IgD-negative memory B cell (primary cell): Measurements from ENCODE around the gene ACER3. TPM values are rescaled to one million over a fixed set of nuclear protein-coding genes. Genes with fewer than 3 reads are reported as not detected.
A peak's percentile ranks its signal among the peaks of the same experiment; 100 is the strongest.
"Not testable (repeated sequence)": the region's sequence is repeated elsewhere in the genome, so short reads cannot be mapped to it uniquely, and the experiment has no call there.

Source experiments
- H3K27ac Mint-ChIP-seq, 3 donors: one replicate each; pipeline ENCODE4 v1.8.0; 2020 to 2022; ENCODE audit warnings: mild to moderate bottlenecking in 3 of 3, mixed read lengths in 3 of 3, moderate library complexity in 1 of 3
- H3K27me3 Mint-ChIP-seq: one replicate; pipeline ENCODE4 v1.8.0; 2021; ENCODE audit warnings: mixed read lengths
- H3K36me3 Mint-ChIP-seq: one replicate; pipeline ENCODE4 v1.8.0; 2020; ENCODE audit warnings: mild to moderate bottlenecking, mixed read lengths
- H3K4me1 Mint-ChIP-seq, 3 donors: one replicate each; pipeline ENCODE4 v1.8.0; 2020 to 2022; ENCODE audit warnings: mixed read lengths in 3 of 3, mild to moderate bottlenecking in 1 of 3
- H3K4me3 Mint-ChIP-seq, 4 donors: one replicate each; pipeline ENCODE4 v1.8.0; 2020 to 2022; ENCODE audit warnings: mild to moderate bottlenecking in 4 of 4, mixed read lengths in 4 of 4, moderate library complexity in 3 of 4
- H3K9me3 Mint-ChIP-seq, 3 donors: one replicate each; pipeline ENCODE4 v1.8.0; 2020 to 2021; ENCODE audit warnings: mixed read lengths in 3 of 3, mild to moderate bottlenecking in 1 of 3
- polyA plus RNA-seq: library from polyadenylated mRNA; unstranded; fragments of 300-500 nt; fragmentation: Illumina TruSeq; gene quantifications from one replicate; pipeline ENCODE4 v1.2.3, GENCODE V29; 2021

The ACER3 gene
- polyA plus RNA-seq, 1 donor from 2014 or later = 4.4 TPM

DNA sequence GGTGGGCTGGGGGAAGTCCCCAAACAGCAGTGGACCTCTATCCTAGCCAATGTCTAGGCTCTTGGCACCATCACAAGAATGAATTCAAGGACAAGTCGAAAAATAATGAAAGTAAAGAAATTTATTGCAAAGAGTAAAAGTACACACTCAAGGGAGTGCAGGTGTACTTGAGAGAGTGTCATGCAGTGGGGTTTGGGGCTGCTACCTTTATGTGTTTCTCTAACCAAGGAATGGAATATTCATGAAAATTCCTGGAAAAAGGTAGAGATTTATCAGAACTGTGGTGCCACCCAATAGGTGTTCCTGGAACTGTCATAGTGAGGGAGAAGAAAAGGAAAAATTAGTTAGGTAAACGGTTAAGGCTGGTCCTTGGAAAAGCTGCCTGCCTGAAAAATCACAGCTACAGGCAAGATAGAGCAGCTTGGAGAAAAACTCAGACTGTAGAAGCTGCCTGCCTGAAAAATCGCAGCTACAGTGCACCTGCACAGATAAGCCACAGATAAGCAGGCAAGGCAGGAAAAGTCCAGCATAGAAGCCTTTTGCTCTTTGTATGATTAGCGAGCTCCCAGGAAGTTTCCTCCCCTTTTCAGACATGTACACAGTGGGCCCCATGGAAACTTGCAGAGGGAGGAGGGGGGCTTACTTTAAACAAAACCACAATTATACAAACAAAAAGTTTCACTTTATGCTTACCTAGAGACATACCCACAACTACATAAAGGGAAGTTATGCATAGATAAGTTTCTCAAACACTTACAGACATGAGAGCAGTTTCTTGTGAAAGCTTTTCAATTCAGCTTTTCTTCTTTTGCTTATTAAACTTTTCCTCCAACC lies 102.1 kb downstream of the ACER3 start:
- Mint-ChIP-seq H3K4me3 (no peak overlapping the region), H3K27me3 (no peaks in the 10 kb centered on the region), H3K9me3 (peaks cover 0 to 6% (median 3%) of the 10 kb centered on the region in 3 donors), H3K36me3 (peaks cover 12% of the 10 kb centered on the region), H3K27ac (no peak overlapping the region), H3K4me1 (no peaks in the 10 kb centered on the region)

DNA sequence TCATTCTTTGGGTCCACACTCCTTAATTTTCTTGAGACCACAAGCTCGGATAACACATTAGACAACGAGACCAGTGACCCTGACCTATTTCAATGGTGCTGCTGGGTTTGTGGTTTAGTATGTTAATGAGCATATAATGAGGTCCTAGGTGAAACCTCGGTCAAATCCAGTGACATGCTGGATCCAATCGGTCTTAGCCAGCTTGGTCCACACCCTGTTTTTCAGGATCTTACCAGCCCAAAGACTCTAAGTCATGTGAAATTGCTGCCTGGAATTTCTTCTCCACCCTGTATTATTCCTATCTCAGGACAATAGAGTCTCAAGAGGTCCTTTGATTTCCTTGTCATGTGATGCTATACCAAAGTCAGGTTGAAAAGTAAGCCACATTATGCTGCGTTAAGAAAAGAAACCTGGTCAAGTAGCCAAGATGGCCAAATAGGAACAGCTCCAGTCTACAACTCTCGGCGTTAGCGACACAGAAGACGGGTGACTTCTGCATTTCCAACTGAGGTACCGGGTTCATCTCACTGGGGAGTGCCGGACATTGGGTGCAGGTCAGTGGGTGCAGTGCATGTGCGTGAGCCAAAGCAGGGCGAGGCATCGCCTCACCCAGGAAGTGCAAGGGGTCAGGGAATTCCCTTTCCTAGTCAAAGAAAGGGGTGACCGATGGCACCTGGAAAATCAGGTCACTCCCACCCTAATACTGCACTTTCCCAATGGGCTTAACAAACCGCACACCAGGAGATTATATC lies 102.9 kb downstream of the ACER3 start:
- H3K9me3 Mint-ChIP-seq, H3K27me3 Mint-ChIP-seq, H3K4me3 Mint-ChIP-seq, H3K4me1 Mint-ChIP-seq, H3K27ac Mint-ChIP-seq: not testable (repeated sequence)
- H3K36me3 Mint-ChIP-seq = peaks cover 12% of the 10 kb centered on the region

DNA sequence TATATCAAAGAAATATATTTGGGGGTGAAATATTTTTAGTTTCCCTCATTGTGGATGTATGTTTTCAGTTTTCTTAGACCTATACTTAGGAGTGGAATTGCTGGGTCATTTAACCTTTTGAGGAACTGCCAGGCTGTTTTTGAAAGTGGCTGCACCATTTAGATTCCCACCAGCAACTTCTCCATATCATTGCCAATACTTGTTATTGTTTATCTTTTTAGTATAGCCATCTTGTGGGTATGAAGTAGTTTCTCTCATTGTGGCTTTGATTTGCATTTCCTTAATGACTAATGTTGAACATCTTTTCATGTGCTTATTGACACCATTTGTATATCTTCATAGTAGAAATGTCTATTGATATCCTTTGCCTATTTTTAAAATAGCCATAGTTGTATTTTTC lies 111.3 kb downstream of the ACER3 start:
- H3K4me3 Mint-ChIP-seq = no peak overlapping the region
- H3K4me1 Mint-ChIP-seq = no peaks in the 10 kb centered on the region
- no peak overlapping the region for H3K27ac Mint-ChIP-seq
- no peaks in the 10 kb centered on the region for H3K27me3 Mint-ChIP-seq
- H3K9me3 Mint-ChIP-seq = peaks cover 2 to 21% (median 14%) of the 10 kb centered on the region in 3 donors
- H3K36me3 Mint-ChIP-seq = peaks cover 3% of the 10 kb centered on the region

DNA sequence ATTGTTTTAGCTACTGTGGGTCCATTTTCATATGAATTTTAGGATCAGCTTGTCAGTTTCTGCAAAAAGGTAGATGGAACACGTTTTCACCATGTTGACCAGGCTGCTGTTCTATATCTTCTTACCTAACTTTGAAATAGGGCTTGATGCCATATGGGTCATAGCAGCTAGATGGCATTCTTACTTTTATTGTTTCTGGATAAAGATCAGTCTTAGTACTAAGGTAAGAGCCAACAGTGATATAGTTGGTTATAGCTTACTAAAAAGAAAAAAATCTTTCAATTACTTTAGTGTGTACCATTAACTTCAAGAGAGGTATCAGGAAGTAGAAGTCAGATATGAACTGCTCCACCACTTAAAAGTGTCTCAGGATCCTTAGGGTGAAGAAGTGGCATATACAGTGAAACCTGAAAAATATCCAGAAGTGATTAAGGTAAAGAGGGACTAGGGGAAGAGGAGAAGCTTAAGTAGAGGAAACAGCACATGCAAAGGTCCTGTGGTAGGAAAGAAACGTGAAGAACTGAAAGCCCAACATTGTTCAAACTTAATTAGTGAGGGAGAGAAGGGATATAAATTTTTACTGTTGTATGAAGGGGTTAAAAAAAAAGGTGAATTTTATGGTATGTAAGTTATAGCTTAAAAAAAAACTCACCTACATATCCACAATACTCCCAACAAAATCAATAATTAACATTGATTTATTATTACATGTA lies 113.6 kb downstream of the ACER3 start:
- H3K36me3 Mint-ChIP-seq = peaks cover 8% of the 10 kb centered on the region
- H3K9me3 Mint-ChIP-seq = peaks cover 2 to 24% (median 22%) of the 10 kb centered on the region in 3 donors
- H3K27me3 Mint-ChIP-seq = no peaks in the 10 kb centered on the region
- no peaks in the 10 kb centered on the region for H3K4me1 Mint-ChIP-seq
- H3K4me3 Mint-ChIP-seq = no peak overlapping the region
- no peak overlapping the region for H3K27ac Mint-ChIP-seq

DNA sequence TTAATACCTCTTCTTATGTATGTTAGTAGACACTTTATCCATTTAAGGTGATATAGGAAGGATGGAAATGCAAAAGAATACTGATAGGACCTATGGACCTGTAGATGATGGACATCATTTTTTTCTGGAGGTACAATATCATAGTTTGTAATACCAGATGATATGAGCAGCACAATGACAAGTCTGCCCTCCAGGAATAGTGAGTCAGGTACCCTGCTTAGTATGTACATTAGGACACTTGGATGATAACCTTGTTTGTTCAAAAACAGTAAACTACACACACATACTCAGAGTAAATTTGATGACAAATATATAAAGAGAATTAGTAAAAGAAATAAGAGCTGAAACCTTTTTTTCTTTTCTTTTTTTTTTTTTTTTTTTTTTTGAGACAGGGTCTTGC lies 114.8 kb downstream of the ACER3 start:
- Mint-ChIP-seq H3K36me3 (peaks cover 8% of the 10 kb centered on the region), H3K4me3 (no peak overlapping the region), H3K9me3 (peaks cover 2 to 21% (median 18%) of the 10 kb centered on the region in 3 donors), H3K27ac (no peak overlapping the region), H3K27me3 (no peaks in the 10 kb centered on the region), H3K4me1 (no peaks in the 10 kb centered on the region)

DNA sequence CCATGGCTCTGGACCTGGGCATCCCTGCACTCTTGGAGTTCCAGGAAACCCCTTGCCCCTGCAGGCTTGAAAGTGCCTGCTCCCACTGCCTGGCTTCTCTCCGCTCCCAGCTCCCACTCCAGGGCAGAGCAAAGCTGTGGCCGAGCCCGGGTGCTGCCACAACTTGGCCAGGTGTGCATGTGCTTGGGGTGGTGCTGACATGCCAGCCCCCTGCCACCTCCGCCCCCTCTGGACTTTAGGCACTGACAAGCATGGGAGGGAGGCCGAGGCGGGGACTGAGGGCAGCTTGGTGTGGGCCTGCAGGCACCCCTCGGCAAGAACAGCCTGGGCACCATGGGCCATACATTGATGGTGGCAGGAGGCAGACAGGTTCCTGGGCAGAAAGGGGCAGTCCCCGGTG lies 117.1 kb downstream of the ACER3 start:
- Mint-ChIP-seq H3K9me3 (peaks cover 0 to 13% (median 9%) of the 10 kb centered on the region in 3 donors), H3K36me3 (peaks cover 6% of the 10 kb centered on the region), H3K4me3 (no peak overlapping the region), H3K27me3 (no peaks in the 10 kb centered on the region), H3K4me1 (no peaks in the 10 kb centered on the region), H3K27ac (no peak overlapping the region)

DNA sequence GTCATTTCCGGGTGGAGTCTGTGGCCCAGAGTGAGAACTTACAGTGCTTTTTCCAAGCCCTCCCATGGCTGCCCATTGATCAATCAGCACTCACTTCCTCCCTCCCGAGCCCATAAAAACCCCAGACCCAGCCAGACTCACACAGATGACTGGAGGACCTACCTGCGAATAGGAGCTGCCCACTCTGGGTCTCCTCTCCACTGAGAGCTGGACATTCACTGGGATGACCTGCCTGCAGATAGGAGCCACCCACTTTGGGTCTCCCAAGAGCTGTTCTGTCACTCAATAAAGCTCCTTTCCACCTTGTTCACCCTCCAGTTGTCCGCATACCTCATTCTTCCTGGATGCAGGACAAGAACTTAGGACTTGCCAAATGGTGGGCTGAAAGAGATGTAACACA lies 117.5 kb downstream of the ACER3 start:
- Mint-ChIP-seq H3K4me3 (peak overlapping the region in 1 of 4 donors; percentile 12), H3K36me3 (peaks cover 6% of the 10 kb centered on the region)

DNA sequence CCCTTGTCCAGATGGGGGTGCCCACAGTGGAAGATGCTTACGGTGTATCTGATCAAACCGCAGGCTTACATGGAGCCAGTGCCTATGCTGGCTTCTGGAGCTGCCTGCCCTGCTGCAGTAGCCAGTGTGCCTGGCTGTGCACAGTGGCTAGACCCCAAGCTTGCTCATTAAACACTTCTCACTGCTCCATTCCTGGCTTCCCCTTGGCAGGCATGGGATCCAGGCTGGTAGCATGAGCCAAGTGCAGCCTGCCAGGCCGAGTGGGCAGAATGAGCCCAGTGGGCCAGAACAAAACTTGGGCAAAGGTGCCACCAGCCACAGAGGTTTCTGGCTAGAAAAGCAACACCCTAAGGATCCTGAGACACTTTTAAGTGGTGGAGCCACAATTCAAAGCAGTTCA lies 118.1 kb downstream of the ACER3 start:
- Mint-ChIP-seq H3K9me3 (peaks cover 0 to 13% (median 8%) of the 10 kb centered on the region in 3 donors), H3K4me3 (no peak overlapping the region), H3K27me3 (no peaks in the 10 kb centered on the region), H3K36me3 (peaks cover 6% of the 10 kb centered on the region), H3K4me1 (no peaks in the 10 kb centered on the region), H3K27ac (no peak overlapping the region)

More for the DNA sequence above, 117.5 kb downstream of the ACER3 start:
- H3K27ac Mint-ChIP-seq = no peak overlapping the region
- no peaks in the 10 kb centered on the region for H3K27me3 Mint-ChIP-seq
- peaks cover 0 to 13% (median 8%) of the 10 kb centered on the region in 3 donors for H3K9me3 Mint-ChIP-seq
- no peaks in the 10 kb centered on the region for H3K4me1 Mint-ChIP-seq

DNA sequence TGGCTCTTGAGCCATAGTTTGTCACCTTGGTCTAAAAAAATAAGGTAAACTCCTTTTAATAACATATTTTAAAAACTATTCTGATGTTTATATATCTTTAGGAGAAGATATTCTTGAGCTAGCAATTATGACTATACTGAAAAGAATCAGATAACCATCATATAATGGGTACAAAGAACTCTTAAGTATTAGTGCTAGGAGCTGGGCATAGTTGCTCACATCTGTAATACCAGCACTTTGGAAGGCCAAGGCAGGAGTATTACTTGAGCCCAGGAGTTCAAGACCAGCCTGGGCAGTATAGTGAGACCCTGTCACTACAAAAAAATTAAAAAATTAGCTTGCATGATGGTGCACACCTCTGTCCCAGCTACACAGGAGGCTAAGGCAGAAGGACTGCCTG lies 119.5 kb downstream of the ACER3 start:
- Mint-ChIP-seq H3K4me3 (no peak overlapping the region), H3K36me3 (peaks cover 13% of the 10 kb centered on the region), H3K4me1 (no peaks in the 10 kb centered on the region), H3K27ac (no peak overlapping the region), H3K9me3 (peaks cover 0 to 10% (median 8%) of the 10 kb centered on the region in 3 donors), H3K27me3 (no peaks in the 10 kb centered on the region)

DNA sequence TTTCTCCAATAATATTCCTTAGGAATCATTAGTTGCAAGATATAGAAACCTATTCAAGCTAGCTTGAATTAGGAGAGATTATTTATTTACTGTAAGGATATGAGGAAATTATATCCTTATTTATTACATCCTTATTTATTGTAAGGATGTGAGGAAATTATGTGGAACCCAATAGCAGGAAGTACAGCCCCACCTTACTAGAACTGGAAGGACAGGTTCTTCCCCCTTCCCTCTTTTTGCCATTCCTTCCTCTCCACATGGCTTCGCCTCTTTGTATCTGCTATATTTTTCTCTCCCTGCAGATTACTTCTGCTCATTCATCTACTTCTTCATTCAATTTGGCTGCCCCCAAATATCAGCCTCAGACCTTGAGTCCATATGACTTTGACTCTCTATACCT lies 124.0 kb downstream of the ACER3 start:
- Mint-ChIP-seq H3K4me1 (no peaks in the 10 kb centered on the region), H3K4me3 (no peak overlapping the region), H3K36me3 (peaks cover 14% of the 10 kb centered on the region), H3K27me3 (no peaks in the 10 kb centered on the region), H3K9me3 (no peaks in the 10 kb centered on the region), H3K27ac (no peak overlapping the region)

DNA sequence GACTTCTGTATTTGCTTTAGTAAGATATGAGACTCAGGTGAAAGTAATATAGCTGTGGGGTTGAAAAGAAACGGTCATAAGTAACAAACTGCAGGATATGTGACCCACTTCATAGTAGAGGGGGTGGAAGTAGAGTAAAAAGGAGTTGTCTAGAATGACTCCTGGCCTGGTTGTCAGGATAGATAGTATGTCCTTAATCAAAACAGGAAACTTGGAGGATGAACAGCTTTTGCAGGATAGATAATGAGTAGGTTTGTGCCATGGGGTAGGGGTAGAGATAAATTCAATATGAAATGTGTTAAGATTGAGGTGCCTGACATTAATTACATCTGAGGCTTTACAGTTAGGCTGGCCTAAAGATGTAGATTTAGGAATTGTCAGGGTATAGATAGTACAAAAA lies 126.5 kb downstream of the ACER3 start:
- Mint-ChIP-seq H3K4me3 (no peak overlapping the region), H3K9me3 (no peaks in the 10 kb centered on the region), H3K27me3 (no peaks in the 10 kb centered on the region), H3K4me1 (no peaks in the 10 kb centered on the region), H3K36me3 (peaks cover 22% of the 10 kb centered on the region), H3K27ac (no peak overlapping the region)

DNA sequence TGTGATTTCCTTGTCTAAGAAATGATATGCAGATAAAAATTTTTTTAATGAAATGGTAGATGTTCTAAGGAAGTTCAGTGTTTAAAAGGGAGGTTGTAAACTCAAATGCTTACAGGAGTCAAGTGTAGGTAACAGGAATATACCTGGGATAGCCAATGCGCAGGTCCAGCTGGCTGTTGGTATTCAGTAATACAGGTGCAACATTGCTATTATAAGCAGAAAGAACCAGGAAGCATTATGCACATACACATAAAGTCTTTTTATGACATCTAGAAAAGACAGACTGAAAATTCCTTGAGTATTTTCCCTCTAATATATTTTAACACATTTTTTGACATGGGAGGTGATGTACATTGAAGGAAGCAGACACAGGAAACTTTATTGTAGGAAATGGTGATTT lies 129.9 kb downstream of the ACER3 start:
- H3K4me1 Mint-ChIP-seq = no peaks in the 10 kb centered on the region
- H3K36me3 Mint-ChIP-seq = peaks cover 13% of the 10 kb centered on the region
- H3K4me3 Mint-ChIP-seq = no peak overlapping the region
- no peaks in the 10 kb centered on the region for H3K9me3 Mint-ChIP-seq
- H3K27me3 Mint-ChIP-seq = no peaks in the 10 kb centered on the region
- no peak overlapping the region for H3K27ac Mint-ChIP-seq

DNA sequence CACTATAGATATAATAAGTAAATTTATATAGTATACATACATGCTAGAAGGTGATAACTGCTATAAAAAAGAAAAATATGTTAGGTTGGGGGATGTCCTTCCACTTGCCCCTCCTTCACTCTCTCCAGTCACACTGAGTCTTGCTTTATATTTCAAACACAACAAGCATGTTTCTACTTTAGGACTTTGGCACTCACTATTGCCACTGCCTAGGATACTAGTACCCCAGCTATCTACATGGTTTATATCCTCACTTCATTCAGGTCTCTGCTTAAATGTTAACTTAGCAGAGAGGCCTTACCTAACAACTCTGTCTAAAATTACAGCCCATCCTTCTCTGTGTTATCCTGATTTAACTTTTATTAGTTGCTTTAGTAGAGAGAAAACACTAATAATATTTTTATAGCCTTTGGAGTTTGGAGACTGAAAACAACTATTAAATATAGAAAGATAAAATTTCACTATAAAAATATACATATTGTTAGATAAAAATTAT lies 134.4 kb downstream of the ACER3 start:
- H3K4me3 Mint-ChIP-seq = no peak overlapping the region
- H3K36me3 Mint-ChIP-seq = peaks cover 9% of the 10 kb centered on the region
- no peaks in the 10 kb centered on the region for H3K9me3 Mint-ChIP-seq
- no peaks in the 10 kb centered on the region for H3K27me3 Mint-ChIP-seq
- no peaks in the 10 kb centered on the region for H3K4me1 Mint-ChIP-seq
- no peak overlapping the region for H3K27ac Mint-ChIP-seq

DNA sequence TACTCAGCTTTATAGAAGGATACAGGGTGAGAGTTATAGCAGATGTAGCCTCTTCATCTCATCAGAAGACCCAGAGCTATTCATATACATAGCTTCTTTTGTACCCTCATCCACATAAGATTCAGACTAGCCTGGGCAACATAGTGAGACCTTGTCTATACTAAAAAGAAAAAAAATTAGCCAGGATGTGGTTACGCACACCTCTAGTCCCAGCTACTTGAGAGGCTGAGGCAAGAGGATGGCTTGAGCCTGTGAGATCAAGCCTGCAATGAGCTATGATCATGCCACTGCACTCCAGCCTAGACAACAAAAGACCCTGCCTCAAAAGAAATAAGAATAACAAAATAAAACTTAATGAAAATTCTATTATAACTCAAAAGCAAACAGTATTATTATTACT lies 136.8 kb downstream of the ACER3 start:
- no peak overlapping the region for H3K27ac Mint-ChIP-seq
- H3K27me3 Mint-ChIP-seq = no peaks in the 10 kb centered on the region
- H3K4me3 Mint-ChIP-seq = no peak overlapping the region
- no peaks in the 10 kb centered on the region for H3K9me3 Mint-ChIP-seq
- no peaks in the 10 kb centered on the region for H3K4me1 Mint-ChIP-seq
- peaks cover 1% of the 10 kb centered on the region for H3K36me3 Mint-ChIP-seq

DNA sequence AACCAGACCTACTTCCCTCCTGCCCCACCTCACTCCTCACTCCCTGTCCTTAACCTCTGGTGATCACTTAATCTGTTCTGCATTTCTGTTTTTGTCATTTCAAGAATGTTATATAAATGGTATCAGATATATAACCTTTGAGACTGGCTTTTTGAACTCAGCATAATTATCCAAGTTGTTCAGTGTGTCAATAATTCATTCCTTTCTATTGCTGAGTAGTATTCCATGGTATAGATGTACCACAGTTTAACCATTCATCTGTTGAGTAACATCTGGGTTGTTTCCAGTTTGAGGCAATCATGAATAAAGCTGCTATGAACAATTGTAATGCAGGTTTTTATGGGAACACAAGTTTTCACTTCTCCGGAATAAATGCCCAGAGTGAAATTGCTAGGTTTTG lies 138.9 kb downstream of the ACER3 start:
- Mint-ChIP-seq H3K27ac (no peak overlapping the region), H3K27me3 (no peaks in the 10 kb centered on the region), H3K4me3 (no peak overlapping the region), H3K9me3 (no peaks in the 10 kb centered on the region), H3K36me3 (peaks cover 1% of the 10 kb centered on the region), H3K4me1 (no peaks in the 10 kb centered on the region)
